Upper lobe of left lung (tissue), 6 donors: ENCODE data around the gene MTHFD1L. TPM values are rescaled to one million over a fixed set of nuclear protein-coding genes. Genes with fewer than 3 reads are reported as not detected.

Source experiments
- ATAC-seq, 2 donors: fragments of 200-7000 bp; cut with Tn5 transposase; one replicate each; pipeline ENCODE4 v1.9.1; 2022; ENCODE audit warnings: mild to moderate bottlenecking in 2 of 2, moderate library complexity in 2 of 2; ENCODE audit not compliant: low FRiP score in 2 of 2
- DNase-seq, 2 donors: peaks; one replicate each; pipeline ENCODE4 v3.0.0-alpha.2; 2019 to 2020
- H3K27ac ChIP-seq, 4 donors: fragments of 200-600 bp; sonication (generic); one replicate each; pipeline ENCODE4 v1.5.1; 2016 to 2019
- H3K27me3 ChIP-seq, 4 donors: fragments of 200-600 bp; sonication (generic); one replicate each; pipeline ENCODE4 v1.5.1; 2017 to 2019
- H3K36me3 ChIP-seq, 4 donors: fragments of 200-600 bp; sonication (generic); one replicate each; pipeline ENCODE4 v1.5.1; 2016 to 2019
- H3K4me1 ChIP-seq, 4 donors: fragments of 200-600 bp; sonication (generic); one replicate each; pipeline ENCODE4 v1.5.1; 2018 to 2019
- H3K4me3 ChIP-seq, 4 donors: fragments of 200-600 bp; sonication (generic); one replicate each; pipeline ENCODE4 v1.5.1; 2017 to 2019; ENCODE audit warnings: mild to moderate bottlenecking in 2 of 4, moderate library complexity in 1 of 4
- H3K9me3 ChIP-seq, 4 donors: fragments of 200-600 bp; sonication (generic); one replicate each; pipeline ENCODE4 v1.5.1; 2018 to 2019
- CTCF ChIP-seq, 6 experiments: fragments of 450-650 bp in 4 of 6; fragments of 200-600 bp in 2 of 6; sonication (generic) in 2 of 6; IDR thresholded peaks; one replicate each; pipeline ENCODE4 v1.5.1; 2016 to 2019; ENCODE audit warnings: antibody characterized with exemption in 6 of 6
- EP300 ChIP-seq, 4 donors: sonication (generic); formaldehyde crosslinking; IDR thresholded peaks; one replicate each; pipeline ENCODE4 v1.5.1; 2017; ENCODE audit warnings: antibody characterized with exemption in 4 of 4, control low read depth in 2 of 4
- POLR2A ChIP-seq, 4 donors: fragments of 450-650 bp; IDR thresholded peaks; one replicate each; pipeline ENCODE4 v1.5.1; 2016 to 2017; ENCODE audit warnings: antibody characterized with exemption in 4 of 4, mild to moderate bottlenecking in 2 of 4
- POLR2AphosphoS5 ChIP-seq, 2 donors: sonication (generic); formaldehyde crosslinking; IDR thresholded peaks; one replicate each; pipeline ENCODE4 v1.5.1; 2017; ENCODE audit warnings: antibody characterized with exemption in 2 of 2
- WGBS, 2 donors: methylation state at CpG; one replicate each; pipeline ENCODE4 v1.1.5; 2017 to 2018; 5-methylcytosine and 5-hydroxymethylcytosine counted together
- total RNA-seq, 6 donors: library from RNA; depleted of rRNA in 4 of 6; stranded (reverse); fragments of >200 nt in 4 of 6; gene quantifications; one replicate each; pipeline versions ENCODE4 v1.1.0 to v1.2.1, GENCODE V29; 2016 to 2021
- donor health status: DM: no; HTN: no; CAD: no; lungs with moderate emphysema.
- donor health status: DM: no; HTN: yes; CAD: no; lungs with severe emphysema.

MTHFD1L gene
- total RNA-seq, 6 donors from 2014 or later: 11.8 to 32.3 (median 19.4) TPM

- no peaks in the 10 kb centered on the region for H3K4me1 ChIP-seq
- no peak for TF ChIP-seq POLR2AphosphoS5 (IDR thresholded peaks at IDR 0.05)
- TF ChIP-seq EP300 (IDR thresholded peaks at IDR 0.05): no peak
- TF ChIP-seq CTCF (IDR thresholded peaks at IDR 0.05): no peak
- no peak for TF ChIP-seq POLR2A (IDR thresholded peaks at IDR 0.05)
- ATAC-seq (no peak), DNase-seq (no peak)
- no peaks in the 10 kb centered on the region for H3K27me3 ChIP-seq
- no peak overlapping the region for H3K4me3 ChIP-seq
- no peaks in the 10 kb centered on the region for H3K9me3 ChIP-seq
- no peak overlapping the region for H3K27ac ChIP-seq
- no peaks in the 10 kb centered on the region for H3K36me3 ChIP-seq
- WGBS, 2 donors: 92 to 95% methylated on average over 6 of the region's 6 CpGs
Observed at GRCh38 chr6:151095538-151096254, 230.2 kb downstream of the MTHFD1L start.

GRCh38 chr6:151096255-151096612 is 230.7 kb downstream of the MTHFD1L start:
- Histone ChIP-seq H3K4me1 (no peaks in the 10 kb centered on the region), H3K36me3 (no peaks in the 10 kb centered on the region), H3K4me3 (no peak overlapping the region), H3K9me3 (no peaks in the 10 kb centered on the region), H3K27ac (no peak overlapping the region), H3K27me3 (no peaks in the 10 kb centered on the region)
- ATAC-seq (no peak), DNase-seq (no peak)
- TF ChIP-seq CTCF (IDR thresholded peaks at IDR 0.05) (no peak), POLR2AphosphoS5 (IDR thresholded peaks at IDR 0.05) (no peak), EP300 (IDR thresholded peaks at IDR 0.05) (no peak), POLR2A (IDR thresholded peaks at IDR 0.05) (no peak)
- 76 to 78% methylated on average over 4 of the region's 4 CpGs for WGBS, 2 donors

DNA sequence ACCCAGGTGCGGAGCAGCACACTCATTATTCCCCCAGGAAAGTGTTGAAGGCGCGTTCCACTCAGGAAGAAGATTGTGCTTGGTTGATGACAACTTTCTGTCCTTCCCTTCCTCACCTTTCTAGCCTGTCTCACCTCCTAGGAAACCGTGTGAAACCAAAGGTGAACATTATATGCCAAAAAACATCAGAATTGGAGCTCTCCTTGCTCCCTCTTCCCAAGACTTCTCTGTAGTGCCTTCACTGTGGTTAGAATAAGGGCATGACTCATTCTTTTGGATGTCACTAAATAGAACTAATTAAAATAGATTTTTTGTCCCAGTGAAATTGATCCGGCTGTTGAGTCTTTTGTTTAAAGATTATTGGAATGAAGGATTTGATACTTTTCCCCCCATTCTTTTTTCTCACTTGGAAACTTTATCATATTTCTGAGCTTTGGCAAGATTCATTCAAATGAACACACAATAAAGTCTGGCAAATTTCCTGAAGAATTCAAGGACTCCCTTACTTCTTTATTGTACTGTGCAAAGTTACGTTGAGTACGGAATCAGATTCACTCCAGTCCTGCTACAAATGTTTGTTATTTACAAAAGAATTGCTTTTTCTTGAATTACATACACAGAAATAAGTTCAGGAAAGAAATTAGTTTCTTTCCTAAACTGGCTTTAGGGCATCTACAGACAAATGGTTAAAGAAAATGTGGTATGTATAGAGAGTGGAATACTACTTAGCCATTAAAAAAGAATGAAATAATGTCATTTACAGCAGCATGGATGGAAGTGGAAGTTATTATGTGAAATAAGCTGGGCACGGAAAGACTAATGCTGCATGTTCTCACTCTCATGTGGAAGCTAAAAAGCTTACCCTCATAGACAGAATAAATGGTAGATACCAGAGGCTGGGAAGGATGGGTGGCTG is 231.4 kb downstream of the MTHFD1L start:
- no peaks in the 10 kb centered on the region for H3K36me3 ChIP-seq
- no peak for TF ChIP-seq EP300 (IDR thresholded peaks at IDR 0.05)
- no peak for TF ChIP-seq POLR2AphosphoS5 (IDR thresholded peaks at IDR 0.05)
- TF ChIP-seq POLR2A (IDR thresholded peaks at IDR 0.05): no peak
- no peak for TF ChIP-seq CTCF (IDR thresholded peaks at IDR 0.05)
- no peak for ATAC-seq
- H3K27ac ChIP-seq: no peak overlapping the region
- no peaks in the 10 kb centered on the region for H3K27me3 ChIP-seq
- no peaks in the 10 kb centered on the region for H3K9me3 ChIP-seq
- WGBS, 2 donors: 95 to 98% methylated on average over 8 of the region's 8 CpGs
- no peak overlapping the region for H3K4me3 ChIP-seq
- H3K4me1 ChIP-seq: no peaks in the 10 kb centered on the region
- no peak for DNase-seq

- ATAC-seq: no peak
- 85 to 88% methylated on average over 4 of the region's 4 CpGs for WGBS, 2 donors
- no peaks in the 10 kb centered on the region for H3K4me1 ChIP-seq
Observed at GRCh38 chr6:151098166-151098565, 232.7 kb downstream of the MTHFD1L start.

More at GRCh38 chr6:151098166-151098565, 232.7 kb downstream of the MTHFD1L start:
- no peak for DNase-seq
- Histone ChIP-seq H3K27ac (no peak overlapping the region), H3K36me3 (no peaks in the 10 kb centered on the region), H3K27me3 (no peaks in the 10 kb centered on the region), H3K4me3 (no peak overlapping the region), H3K9me3 (no peaks in the 10 kb centered on the region)
- TF ChIP-seq CTCF (IDR thresholded peaks at IDR 0.05): no peak
- TF ChIP-seq POLR2A (IDR thresholded peaks at IDR 0.05): no peak
- TF ChIP-seq EP300 (IDR thresholded peaks at IDR 0.05): no peak
- TF ChIP-seq POLR2AphosphoS5 (IDR thresholded peaks at IDR 0.05): no peak
